HG02571 (cell line): ENCODE measurements around the gene PIGT.

Experiments used
- ATAC-seq: cut with Tn5 transposase; IDR thresholded peaks from one replicate; pipeline ENCODE4 v1.9.1; 2021; ENCODE audit warnings: mild to moderate bottlenecking, moderate library complexity; ENCODE audit not compliant: unreplicated experiment

PIGT gene

DNA sequence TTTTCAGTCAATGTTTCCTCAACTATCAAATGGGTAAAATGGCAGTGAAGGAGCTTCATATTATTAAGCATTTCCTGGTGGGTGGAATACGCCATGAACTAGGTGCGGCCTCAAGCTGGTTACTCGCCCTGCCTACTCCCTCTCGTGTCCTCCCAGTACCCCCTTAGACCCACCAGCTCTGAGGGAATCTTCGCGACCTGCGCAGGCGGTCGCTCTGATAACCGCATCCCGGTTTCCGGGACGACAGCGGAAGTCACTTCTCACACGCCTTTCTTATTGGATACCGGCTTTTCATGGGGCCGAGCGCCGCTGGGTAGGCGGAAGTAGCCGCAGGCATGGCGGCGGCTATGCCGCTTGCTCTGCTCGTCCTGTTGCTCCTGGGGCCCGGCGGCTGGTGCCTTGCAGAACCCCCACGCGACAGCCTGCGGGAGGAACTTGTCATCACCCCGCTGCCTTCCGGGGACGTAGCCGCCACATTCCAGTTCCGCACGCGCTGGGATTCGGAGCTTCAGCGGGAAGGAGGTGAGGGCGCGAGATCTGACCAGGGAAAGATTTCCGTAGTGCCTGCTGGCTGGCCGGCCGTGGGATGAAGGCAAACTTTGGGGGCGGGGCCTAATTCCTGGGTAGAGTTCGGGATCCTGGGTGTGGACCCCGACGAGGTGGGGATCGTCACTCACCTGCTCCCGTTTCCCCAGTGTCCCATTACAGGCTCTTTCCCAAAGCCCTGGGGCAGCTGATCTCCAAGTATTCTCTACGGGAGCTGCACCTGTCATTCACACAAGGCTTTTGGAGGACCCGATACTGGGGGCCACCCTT lies at the start of gene PIGT:
Gene PIGT (plus strand): TSS at position 320 of the 816 bp plus-strand sequence. CDS start 16 bp downstream, at position 336.
- peak; percentile 65 for ATAC-seq

DNA sequence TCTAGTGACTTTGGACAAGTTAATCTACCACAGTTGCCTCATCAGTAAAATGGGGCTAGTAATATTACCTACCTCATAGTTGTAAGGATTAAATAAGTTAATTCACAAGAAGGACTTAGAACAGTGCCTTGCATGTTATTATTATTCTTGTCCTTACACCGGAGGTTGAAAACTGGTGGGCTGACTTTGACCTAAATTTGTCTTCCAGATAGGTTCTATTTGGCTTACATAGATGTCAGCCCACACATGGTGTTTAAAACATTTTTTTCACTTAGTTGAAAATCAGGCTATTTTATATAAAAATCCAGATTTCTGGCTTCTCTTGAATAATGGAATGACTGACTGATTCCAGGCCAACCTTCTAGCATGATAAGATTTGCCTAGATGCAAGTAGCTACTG lies 49.7 kb upstream of the PIGT start:
- no peak for ATAC-seq

DNA sequence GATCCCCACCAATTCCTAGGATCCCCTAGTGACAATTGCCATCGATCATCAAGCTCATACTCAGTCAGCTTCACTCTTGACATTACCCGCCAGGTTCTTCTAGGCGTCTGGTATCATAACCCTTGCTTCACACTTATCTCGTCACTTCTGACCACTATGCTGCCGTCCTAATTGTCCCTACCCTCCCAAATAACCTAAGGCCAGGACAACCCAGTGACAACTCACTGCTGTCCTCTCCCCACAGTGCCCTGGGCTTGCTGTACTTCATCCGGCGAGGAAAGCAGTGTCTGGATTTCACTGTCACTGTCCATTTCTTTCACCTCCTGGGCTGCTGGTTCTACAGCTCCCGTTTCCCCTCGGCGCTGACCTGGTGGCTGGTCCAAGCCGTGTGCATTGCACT lies 49.3 kb upstream of the PIGT start:
- no peak for ATAC-seq

DNA sequence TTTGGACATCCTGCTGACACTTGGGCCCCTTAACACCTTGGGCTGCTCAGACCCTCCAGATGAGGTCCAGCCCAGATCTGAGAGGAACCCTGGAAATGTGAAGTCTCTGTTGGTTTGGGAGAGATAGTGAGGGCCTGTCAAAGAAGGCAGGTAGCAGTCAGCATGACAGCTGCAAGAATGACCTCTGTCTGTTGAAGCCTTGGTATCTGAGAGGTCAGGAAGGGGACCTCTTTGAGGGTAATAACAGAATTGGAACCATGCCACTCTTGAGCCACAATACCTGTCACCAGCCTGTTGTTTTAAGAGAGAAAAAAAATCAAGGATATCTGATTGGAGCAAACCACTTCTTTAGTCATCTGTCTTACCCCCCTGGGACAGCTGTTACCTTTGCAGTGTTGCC lies 48.8 kb upstream of the PIGT start:
- no peak for ATAC-seq

DNA sequence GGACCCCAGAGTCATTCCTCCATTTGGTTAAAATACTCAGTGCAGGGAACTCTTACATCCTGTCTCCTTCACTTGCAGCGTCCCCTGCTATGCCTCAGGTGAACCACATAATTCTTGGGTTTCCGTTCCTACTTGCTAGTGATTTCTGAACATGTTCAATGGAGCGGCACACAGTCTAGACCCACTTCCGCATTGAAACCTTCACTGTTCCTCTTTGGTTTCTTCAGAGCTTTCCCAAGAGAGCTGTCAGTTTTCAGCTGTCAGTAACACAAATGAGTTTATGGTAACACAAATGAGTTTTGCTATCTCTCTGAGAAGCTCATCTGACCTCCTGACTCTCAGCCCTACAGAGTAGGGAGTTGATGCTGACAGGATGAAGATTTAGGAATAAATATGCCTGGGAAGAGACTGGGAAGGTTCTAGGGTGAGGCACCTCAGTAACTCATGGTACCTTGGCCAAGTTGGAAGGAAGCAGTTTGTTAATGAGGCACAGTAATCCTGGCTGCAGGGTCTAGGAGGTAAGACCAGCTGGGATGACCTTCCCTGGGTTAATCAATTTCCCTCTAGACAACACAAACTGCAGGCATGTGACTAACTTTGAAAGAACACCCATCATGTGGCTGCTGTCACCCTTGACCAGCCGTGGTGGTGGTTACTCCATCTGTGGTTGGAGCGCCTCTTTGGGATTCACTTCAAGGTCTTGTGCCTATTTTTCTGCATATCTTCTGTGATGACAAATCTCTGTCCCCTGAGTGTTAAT lies 47.5 kb upstream of the PIGT start:
- ATAC-seq = peak; percentile 71

DNA sequence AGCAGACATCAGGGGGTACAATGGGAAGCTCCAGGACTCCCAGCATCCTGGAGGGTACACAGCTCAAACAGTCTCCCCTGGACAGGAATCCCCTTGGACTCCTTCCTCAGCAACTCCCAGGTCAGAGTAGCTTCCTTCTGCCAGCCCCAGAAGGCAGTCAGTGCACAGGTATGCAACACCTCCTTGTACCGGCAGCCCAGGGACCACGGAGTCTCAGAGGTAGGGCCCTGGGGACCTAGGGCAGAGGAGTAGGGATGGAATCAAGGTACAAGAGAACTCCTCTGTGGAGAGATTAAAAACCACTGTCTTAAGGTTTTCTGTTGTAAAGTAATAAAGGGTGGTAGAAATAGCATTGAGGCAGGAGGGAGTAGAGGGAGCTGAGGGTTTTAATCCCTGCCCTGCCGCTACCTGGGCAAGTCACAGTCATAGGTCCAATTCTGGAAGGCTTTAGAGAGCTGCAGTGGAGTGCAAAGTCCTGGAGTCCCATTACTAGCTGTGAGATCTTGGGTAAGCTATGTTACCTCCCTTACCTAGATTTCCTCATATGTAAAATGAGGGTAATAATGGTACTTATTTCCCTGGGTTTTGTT lies 45.3 kb upstream of the PIGT start:
- no peak for ATAC-seq

DNA sequence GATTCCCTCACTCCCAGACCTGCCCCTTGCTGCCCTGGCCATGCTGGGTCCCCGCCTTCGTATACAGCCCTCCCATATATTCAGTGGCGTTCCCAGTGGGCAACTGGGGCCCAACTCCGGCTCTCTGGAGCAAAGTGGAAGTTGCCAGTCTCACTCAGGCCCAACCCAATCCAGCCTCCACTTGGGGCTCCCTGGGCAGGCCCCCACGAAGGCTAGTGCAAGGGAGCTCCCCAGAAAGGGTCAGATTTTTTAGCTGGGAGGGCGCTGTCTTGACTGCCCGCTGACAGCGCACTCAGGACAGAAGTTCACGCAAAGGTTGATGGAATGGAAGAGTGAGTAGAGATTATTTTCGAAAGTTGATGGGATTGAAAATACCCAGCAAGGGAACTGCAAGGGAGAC lies 43.7 kb upstream of the PIGT start:
- no peak for ATAC-seq

DNA sequence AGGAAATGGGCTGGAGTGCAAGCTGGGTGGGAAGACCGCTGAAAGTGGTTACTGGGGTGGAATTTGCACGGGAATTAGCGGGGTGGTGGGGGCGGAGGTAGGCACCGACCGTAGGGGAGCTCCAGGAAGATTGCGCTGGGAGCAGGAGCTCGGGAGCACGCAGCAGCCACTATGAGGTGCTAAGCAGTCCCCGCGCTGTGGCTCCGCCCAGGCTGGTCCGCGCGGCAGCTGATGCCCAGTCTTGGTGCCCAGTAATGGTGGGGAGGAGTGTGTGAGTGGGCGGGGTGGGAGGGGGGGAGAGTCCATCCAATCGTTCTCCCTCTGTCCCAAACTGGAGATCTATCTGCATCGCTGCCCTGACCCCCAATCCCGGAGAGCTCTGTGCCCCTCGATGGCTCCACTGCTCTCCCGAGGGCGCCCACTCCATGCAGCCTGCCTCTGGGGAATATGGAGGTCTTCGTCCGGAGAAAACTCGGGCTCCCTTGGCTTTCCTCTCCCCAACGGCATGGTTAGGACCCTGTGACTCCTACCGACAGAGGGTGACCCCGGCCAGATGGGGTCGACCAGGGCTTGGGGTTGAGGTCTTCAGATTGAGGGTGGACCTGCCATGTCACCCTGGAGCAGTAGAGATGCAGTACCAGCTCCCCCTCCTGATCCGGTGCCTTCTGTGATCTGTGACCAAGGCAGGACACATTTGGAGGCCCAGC lies 43.1 kb upstream of the PIGT start:
- ATAC-seq = no peak

DNA sequence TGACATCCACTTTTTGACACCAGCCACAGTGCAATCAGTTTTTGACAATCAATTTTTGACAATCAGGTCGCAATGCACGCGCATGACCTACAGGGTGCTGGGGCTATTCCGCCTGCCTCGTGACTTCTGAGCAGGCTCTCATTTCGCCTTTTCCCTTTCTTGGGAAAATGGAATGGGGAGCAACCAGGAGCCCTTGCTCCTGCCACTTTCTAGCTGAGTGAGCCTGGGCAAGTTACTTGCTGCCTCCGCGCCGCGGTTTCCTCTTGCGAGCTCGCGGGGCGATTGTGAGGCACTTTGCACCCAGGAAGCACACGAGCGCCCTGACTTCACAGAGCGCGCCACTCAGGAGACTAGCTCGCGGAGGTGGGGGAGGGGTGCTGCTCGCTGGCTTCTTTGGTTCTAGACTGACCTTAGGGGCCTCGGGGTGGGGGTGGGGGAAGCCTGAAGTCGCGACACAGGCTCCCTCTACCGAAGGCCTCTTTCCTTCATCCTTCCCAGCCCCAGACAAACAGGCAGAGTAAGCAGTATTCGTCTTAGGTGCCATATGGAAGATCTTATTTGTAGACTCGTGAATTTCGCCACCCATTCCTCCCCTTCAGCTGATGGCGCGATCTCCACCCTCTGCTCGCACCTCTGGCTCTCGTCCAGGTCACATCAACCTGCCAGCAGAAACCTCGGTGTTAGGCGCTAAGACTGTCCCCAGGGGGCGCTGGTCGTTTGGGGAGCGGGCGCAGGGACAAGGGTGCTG lies 42.4 kb upstream of the PIGT start:
- peak; percentile 81 for ATAC-seq

DNA sequence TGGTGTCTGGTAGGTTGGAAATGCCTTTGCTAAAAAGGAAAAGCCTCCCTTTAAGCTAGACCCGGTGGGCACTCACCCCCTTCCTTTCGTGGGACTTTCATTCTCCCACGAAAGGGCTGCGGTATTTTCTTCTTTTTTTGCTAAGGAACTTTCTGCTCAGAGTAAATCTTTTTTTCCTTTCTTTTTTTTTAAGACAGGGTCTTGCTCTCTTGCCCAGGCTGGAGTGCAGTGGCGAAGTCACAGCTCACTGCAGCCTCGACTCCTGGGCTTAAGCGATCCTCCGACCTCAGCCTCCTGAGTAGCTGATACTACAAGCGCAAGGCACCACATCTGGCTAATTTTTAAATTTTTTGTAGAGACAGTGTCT lies 41.9 kb upstream of the PIGT start:
- ATAC-seq = no peak

DNA sequence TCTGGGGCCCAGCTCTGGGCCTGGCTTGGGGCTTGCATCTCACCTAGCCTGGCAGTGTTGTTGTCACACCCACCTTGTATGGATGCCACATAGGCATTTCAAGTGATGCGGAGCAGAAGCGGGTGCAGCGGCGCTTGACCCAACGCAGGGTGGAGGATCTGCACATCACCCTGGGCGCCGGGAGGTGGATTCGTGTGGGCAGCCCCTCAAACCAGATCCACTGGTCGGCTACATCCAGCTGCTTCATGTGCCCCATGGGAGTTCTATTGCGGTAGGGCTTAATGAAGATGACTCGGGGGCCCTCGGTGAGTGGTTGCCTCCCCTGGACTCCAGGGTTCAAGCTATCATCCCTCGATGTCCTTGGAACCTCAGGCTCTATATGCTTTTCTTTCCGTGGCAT lies 41.0 kb upstream of the PIGT start:
- no peak for ATAC-seq

DNA sequence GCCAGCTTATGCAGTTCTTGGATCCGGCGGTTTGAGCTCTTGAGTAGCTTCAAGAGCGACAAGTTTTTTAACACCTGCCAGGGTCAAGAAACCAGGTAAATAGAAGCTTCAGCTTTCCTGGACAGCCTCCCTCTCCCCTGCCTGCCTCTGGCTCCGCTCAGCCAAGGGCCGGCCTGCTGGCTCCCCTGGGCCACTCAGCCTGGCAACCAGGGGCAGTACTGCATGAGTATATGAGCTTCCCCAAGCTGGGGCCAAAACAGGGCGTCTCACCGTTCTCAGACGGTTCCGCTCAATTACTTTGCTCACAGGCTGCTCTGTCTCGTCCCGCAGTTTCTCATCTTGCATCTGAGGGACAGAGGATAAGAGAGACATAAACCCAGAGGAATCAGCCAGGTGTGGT lies 38.7 kb upstream of the PIGT start:
- ATAC-seq = no peak

DNA sequence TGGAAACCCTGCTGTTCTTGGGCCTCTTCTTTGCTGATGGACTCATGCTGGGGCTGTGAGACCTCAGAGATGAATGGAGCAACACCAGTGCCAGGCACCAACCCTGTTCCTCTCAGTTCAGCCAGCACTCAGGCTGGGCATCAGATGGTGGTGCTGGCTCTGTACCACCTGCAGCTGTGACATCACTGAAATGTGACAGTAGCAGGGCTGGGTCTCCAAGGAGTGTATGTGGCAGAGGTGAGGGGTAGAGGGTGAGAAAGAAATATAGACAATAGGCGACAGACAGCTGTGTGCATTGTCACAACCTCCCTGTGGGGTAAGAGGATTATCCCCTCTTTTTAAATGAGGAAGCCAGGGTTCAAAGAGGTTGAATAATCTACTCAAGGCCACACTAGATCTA lies 37.8 kb upstream of the PIGT start, which contains the start of gene TP53TG5:
Gene TP53TG5 (minus strand): TSS at position 135 of the 400 bp plus-strand sequence. CDS start 89 bp downstream, at position 46.
- no peak for ATAC-seq

DNA sequence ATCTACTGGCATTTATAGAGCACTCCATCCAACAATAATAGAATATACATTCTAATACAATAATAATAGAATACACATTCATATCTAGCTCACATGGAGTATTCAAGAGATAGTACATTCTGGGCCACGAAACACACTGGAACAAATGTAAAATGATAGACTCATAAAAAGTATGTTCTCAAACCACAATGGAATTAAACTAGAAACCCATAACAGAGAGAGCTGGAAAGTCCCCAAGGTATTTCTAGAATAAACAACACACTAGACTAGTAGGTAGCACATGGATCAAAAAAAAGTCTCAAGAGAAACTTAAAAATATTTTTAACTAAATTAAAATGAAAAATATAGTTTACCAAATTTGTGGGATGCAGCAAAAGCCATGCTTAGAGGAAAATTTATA lies 28.7 kb upstream of the PIGT start:
- ATAC-seq = no peak

DNA sequence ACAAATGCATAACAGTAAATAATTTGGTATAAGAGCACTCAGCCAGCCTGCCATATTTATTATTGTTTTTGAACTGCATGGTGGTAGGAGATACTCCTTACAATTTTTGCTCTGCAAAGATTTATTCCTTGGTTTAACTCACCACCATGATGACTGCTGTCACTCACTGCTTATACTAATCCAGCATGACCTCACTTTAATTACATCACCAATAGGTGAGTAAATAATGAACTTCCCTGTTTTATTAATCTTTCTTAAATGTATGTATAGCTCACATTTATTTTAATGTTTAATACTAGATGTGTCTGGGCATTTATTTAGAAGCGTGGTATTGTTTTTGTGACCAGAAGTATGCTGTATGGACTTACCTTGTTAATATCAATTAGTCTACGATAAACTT lies 25.0 kb upstream of the PIGT start:
- no peak for ATAC-seq

DNA sequence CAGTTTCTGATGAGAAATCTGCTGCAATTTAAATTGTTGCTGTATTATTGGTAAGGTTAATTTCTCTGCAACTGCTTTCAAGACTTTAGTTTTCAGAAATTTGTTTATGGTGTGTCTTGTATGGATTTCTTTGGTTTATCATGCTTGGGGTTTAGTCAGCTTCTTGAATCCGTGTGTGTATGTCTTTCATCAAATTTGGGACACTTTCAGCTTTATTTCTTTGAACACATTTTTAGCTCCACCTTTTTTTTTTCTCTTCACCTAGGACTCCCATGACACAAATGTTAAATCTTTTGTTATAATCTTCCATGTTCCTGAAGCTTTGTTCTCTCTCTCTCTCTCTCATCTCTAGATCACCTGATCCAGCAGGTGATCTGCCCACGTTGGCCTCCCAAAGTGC lies 24.4 kb upstream of the PIGT start:
- ATAC-seq = no peak

DNA sequence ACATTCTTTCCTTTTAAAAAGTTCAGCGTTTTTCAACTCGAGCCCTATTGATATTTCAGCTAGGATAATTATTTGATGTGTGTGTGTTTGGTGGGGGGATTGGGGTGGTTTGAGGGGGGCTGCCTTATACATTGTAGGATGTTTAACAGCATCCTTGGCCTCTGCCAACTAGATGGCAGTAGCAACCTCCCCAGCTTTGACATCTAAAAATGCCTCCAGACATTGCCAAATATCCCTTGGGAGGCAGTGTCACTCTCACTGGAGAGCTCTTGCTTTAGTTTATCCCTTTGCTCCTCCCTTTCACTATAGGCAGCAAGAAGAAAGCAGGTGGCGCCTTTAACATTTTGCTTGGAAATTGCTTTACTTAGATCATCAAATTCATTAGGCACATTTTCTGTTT lies 23.2 kb upstream of the PIGT start:
- no peak for ATAC-seq

DNA sequence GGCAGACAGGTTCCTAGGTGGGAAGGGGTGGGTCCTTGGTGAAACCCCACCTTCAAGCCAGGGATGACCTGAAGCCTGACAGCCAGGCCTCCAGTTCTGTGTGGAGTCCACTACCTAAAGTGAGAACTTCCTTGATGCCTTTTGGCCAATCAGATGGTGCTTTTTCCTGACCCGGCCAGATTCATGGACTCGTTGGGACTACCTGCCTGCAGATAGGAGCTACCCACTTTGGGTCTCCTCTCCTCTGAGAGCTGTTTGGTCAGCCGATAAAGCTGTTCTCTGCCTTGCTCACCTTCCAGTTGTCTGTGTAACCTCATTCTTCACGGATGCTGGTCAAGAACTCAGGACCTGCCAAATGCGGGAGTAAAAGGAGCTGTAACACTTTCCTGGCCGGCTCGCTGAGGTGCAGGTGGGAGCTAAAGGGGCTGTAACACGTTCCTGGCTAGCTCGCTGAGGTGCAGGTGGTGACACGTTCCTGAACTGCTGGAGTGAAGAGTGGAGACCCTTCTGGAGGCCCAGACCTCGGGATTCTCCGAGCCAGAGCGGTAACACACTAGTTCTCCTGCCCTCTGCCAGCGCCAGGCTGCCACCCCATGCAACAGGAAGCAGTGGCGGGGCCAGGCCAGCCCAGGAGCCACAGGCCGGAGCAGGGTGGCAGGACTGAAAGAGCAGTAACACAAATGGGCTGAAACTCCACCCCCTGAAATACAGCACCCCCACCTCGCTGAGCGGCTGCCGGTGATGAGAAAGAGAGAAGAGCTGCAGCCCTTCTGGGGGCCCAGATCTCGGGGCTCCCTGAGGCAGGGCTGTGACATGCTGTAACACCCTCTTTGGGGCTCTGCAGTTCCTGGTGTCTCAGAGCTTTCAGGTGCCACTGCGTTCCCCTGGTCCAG lies 21.5 kb upstream of the PIGT start:
- ATAC-seq = no peak

DNA sequence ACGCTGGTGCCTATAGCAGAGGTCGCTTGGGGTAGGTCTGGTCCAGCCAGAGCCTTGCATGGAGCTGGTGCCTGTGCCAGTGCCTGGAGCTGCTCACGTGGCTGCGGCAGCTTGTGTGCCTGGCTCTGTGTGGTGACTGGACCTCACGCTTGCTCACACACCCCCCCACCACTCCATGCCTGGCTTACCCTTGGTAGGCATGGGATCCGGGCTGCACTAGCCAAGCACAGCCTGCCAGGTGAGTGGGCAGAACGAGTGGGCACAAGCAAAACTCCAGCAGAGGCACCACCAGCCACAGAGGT lies 20.9 kb upstream of the PIGT start:
- no peak for ATAC-seq

DNA sequence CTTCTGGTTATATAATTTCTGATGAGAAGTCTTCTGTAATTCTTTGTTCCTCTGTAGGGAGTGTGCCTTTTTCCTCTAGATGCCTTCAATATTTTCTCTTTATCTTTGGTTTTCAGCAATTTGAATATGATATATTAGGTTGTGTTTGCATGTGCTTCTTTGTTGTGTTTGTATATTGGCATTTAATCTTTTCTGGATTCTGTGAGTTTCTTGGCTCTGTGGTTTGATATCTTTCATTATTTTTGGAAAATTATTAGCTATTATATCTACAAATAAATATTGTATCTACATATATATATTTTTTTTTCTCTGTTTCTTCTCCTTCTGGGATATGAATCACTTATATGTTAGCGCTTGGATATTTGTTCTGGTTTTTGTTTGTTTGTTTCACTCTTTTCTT lies 16.9 kb upstream of the PIGT start:
- ATAC-seq = no peak
